ENCODE measurements around the gene SHH.

SHH gene

GRCh38 chr7:155848691-155849669 is 36.7 kb upstream of the SHH start:
- no peak overlapping the region for H3K4me3 ChIP-seq (ENCODE audit: low read length)
- H3K4me1 ChIP-seq (ENCODE audit: control insufficient read depth, insufficient read depth, low read length) = no peaks in the 10 kb centered on the region
- H3K27me3 ChIP-seq (ENCODE audit: control insufficient read depth, insufficient read depth, low read length) = no peaks in the 10 kb centered on the region
- H3K9ac ChIP-seq (ENCODE audit: low read length) = no peak overlapping the region
- H3K36me3 ChIP-seq (ENCODE audit: control insufficient read depth, insufficient read depth, low read length) = no peaks in the 10 kb centered on the region
- H3K27ac ChIP-seq (ENCODE audit: low read depth, low read length) = no peak overlapping the region

- no peaks in the 10 kb centered on the region for H3K4me1 ChIP-seq (ENCODE audit: control insufficient read depth, insufficient read depth, low read length)
- no peak overlapping the region for H3K9ac ChIP-seq (ENCODE audit: low read length)
- no peaks in the 10 kb centered on the region for H3K27me3 ChIP-seq (ENCODE audit: control insufficient read depth, insufficient read depth, low read length)
- H3K27ac ChIP-seq (ENCODE audit: low read depth, low read length) = no peak overlapping the region
- H3K36me3 ChIP-seq (ENCODE audit: control insufficient read depth, insufficient read depth, low read length) = no peaks in the 10 kb centered on the region
- no peak overlapping the region for H3K4me3 ChIP-seq (ENCODE audit: low read length)
These were observed 35.7 kb upstream of the SHH start for GRCh38 chr7:155847821-155848435.

GRCh38 chr7:155846936-155847335 is 34.7 kb upstream of the SHH start:
- peaks cover 3% of the 10 kb centered on the region for H3K27me3 ChIP-seq (ENCODE audit: control insufficient read depth, insufficient read depth, low read length)
- no peak overlapping the region for H3K27ac ChIP-seq (ENCODE audit: low read depth, low read length)
- no peak overlapping the region for H3K9ac ChIP-seq (ENCODE audit: low read length)
- no peaks in the 10 kb centered on the region for H3K4me1 ChIP-seq (ENCODE audit: control insufficient read depth, insufficient read depth, low read length)
- H3K4me3 ChIP-seq (ENCODE audit: low read length) = no peak overlapping the region
- no peaks in the 10 kb centered on the region for H3K36me3 ChIP-seq (ENCODE audit: control insufficient read depth, insufficient read depth, low read length)

DNA sequence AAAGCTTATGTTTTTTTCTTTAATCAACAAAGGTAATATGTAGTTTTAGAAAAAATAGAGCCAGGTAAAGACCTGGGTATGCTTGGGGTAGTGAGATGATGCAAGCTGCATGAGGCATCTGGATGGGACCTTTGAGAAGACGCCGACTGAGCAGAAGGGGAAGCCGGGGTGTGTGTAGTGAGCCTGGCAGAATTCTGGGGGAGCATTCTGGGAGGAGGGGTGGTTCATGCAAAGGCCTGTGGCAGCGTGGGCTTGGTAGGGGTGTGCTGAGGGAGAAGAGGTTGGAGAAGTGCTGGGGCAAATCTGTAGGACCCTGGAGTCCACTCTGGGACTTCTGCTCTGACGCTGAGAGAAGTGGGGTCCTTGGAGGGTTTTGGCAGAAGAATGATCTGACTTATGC is 33.9 kb upstream of the SHH start:
- Histone ChIP-seq H3K4me1 (ENCODE audit: control insufficient read depth, insufficient read depth, low read length) (no peaks in the 10 kb centered on the region), H3K4me3 (ENCODE audit: low read length) (no peak overlapping the region), H3K36me3 (ENCODE audit: control insufficient read depth, insufficient read depth, low read length) (no peaks in the 10 kb centered on the region), H3K27ac (ENCODE audit: low read depth, low read length) (no peak overlapping the region), H3K9ac (ENCODE audit: low read length) (no peak overlapping the region), H3K27me3 (ENCODE audit: control insufficient read depth, insufficient read depth, low read length) (peaks cover 4% of the 10 kb centered on the region)

- Histone ChIP-seq H3K4me3 (ENCODE audit: low read length) (no peak overlapping the region), H3K4me1 (ENCODE audit: control insufficient read depth, insufficient read depth, low read length) (no peaks in the 10 kb centered on the region), H3K36me3 (ENCODE audit: control insufficient read depth, insufficient read depth, low read length) (no peaks in the 10 kb centered on the region), H3K27me3 (ENCODE audit: control insufficient read depth, insufficient read depth, low read length) (peaks cover 4% of the 10 kb centered on the region), H3K27ac (ENCODE audit: low read depth, low read length) (no peak overlapping the region), H3K9ac (ENCODE audit: low read length) (no peak overlapping the region)
These were observed 33.0 kb upstream of the SHH start for GRCh38 chr7:155845226-155845625.

- Histone ChIP-seq H3K4me1 (ENCODE audit: control insufficient read depth, insufficient read depth, low read length) (no peaks in the 10 kb centered on the region), H3K4me3 (ENCODE audit: low read length) (no peak overlapping the region), H3K27ac (ENCODE audit: low read depth, low read length) (no peak overlapping the region), H3K36me3 (ENCODE audit: control insufficient read depth, insufficient read depth, low read length) (no peaks in the 10 kb centered on the region), H3K9ac (ENCODE audit: low read length) (no peak overlapping the region), H3K27me3 (ENCODE audit: control insufficient read depth, insufficient read depth, low read length) (peaks cover 4% of the 10 kb centered on the region)
These were observed 32.3 kb upstream of the SHH start for GRCh38 chr7:155844526-155844925.

DNA sequence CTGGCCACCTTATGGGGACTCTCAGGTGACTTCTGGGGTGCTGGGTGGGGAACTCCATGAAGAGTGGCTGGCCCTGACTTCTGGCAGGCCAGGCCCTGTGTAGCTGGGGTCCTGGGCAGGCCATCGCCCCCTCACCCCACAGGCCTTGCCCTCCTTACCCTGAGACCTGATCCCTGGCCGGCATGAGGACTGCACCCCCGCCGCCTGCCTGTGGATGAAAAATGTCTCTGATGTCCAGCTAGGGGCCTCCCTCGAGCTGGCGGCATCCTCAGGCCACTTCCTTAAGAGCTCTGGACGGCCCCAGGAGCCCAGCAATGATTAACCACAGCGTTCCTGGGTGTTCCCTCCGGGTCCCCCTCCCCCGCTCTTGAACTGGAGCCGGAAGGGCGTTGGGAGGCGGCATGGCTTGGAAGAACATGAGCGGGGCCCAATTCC is 31.8 kb upstream of the SHH start:
- H3K27me3 ChIP-seq (ENCODE audit: control insufficient read depth, insufficient read depth, low read length) = peaks cover 4% of the 10 kb centered on the region
- no peak overlapping the region for H3K9ac ChIP-seq (ENCODE audit: low read length)

GRCh38 chr7:155843426-155844018 is 31.3 kb upstream of the SHH start:
- Histone ChIP-seq H3K9ac (ENCODE audit: low read length) (no peak overlapping the region), H3K27me3 (ENCODE audit: control insufficient read depth, insufficient read depth, low read length) (peaks cover 4% of the 10 kb centered on the region), H3K27ac (ENCODE audit: low read depth, low read length) (no peak overlapping the region), H3K36me3 (ENCODE audit: control insufficient read depth, insufficient read depth, low read length) (no peaks in the 10 kb centered on the region), H3K4me3 (ENCODE audit: low read length) (no peak overlapping the region), H3K4me1 (ENCODE audit: control insufficient read depth, insufficient read depth, low read length) (no peaks in the 10 kb centered on the region)

More for the DNA sequence above, 31.8 kb upstream of the SHH start:
- Histone ChIP-seq H3K4me3 (ENCODE audit: low read length) (no peak overlapping the region), H3K36me3 (ENCODE audit: control insufficient read depth, insufficient read depth, low read length) (no peaks in the 10 kb centered on the region), H3K4me1 (ENCODE audit: control insufficient read depth, insufficient read depth, low read length) (no peaks in the 10 kb centered on the region), H3K27ac (ENCODE audit: low read depth, low read length) (no peak overlapping the region)

DNA sequence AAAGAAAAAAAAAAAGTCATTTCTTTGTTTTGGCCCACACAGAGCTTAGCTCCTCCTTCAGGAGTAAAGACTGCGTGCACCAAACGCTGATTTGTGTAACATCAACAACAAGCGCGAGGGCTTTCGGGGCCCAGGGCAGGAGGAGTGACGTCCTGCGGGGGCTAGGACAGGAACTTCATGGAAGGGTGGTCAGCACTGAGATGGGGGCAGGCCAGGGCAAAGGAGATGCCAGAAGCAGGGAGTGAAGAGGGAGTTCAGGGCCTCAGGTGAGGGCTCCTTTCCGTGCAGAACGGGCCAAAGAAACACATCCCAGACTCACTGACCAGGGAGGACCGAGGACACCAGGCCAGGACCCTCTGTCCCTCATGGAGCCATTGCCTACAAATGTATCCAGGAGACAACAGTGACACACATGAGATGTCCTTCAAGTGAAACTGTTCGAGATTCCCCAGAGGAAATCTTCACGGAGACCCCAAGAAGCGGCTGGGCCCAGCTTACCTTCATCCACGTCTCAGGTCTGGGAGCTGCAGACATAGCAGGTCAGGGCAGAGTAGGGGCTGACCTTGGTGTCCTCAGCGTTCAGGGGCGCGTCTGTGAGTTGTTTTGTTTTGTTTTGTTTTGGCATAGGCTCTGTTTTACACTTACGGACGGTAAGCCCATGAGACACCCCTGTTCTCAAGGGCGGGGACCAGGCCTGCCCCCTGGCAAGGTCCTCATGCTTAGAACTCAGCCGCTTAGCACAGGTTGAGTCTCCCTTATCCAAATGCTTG is 30.4 kb upstream of the SHH start:
- no peak overlapping the region for H3K9ac ChIP-seq (ENCODE audit: low read length)
- H3K4me1 ChIP-seq (ENCODE audit: control insufficient read depth, insufficient read depth, low read length) = no peaks in the 10 kb centered on the region
- H3K27ac ChIP-seq (ENCODE audit: low read depth, low read length) = no peak overlapping the region
- H3K27me3 ChIP-seq (ENCODE audit: control insufficient read depth, insufficient read depth, low read length) = peaks cover 4% of the 10 kb centered on the region
- H3K36me3 ChIP-seq (ENCODE audit: control insufficient read depth, insufficient read depth, low read length) = no peaks in the 10 kb centered on the region
- no peak overlapping the region for H3K4me3 ChIP-seq (ENCODE audit: low read length)

DNA sequence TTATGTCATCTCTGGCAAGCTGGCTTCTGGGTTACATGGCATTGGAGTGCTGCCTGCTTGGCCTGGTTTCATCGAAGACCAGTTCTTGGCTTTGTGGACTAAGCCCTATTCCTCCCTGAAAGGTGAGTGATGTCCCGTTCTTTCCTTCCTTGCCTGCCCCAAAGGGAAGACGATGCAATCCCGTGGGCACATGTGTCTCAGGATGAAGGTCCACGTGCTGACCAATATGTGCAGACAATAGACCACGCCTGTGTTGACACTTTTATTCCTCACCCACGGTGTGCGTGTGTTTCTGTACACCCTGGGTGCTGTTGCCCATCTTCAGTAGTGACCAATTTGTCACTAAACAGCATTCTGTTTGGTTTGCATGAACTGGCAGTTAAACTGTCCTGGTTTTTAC is 28.6 kb upstream of the SHH start:
- Histone ChIP-seq H3K27me3 (ENCODE audit: control insufficient read depth, insufficient read depth, low read length) (peaks cover 4% of the 10 kb centered on the region), H3K4me3 (ENCODE audit: low read length) (no peak overlapping the region), H3K27ac (ENCODE audit: low read depth, low read length) (no peak overlapping the region), H3K9ac (ENCODE audit: low read length) (no peak overlapping the region), H3K36me3 (ENCODE audit: control insufficient read depth, insufficient read depth, low read length) (no peaks in the 10 kb centered on the region), H3K4me1 (ENCODE audit: control insufficient read depth, insufficient read depth, low read length) (no peaks in the 10 kb centered on the region)

GRCh38 chr7:155840262-155840885 is 28.1 kb upstream of the SHH start:
- no peaks in the 10 kb centered on the region for H3K4me1 ChIP-seq (ENCODE audit: control insufficient read depth, insufficient read depth, low read length)
- peaks cover 4% of the 10 kb centered on the region for H3K27me3 ChIP-seq (ENCODE audit: control insufficient read depth, insufficient read depth, low read length)

GRCh38 chr7:155839461-155839860 is 27.2 kb upstream of the SHH start:
- H3K9ac ChIP-seq (ENCODE audit: low read length) = no peak overlapping the region
- H3K27me3 ChIP-seq (ENCODE audit: control insufficient read depth, insufficient read depth, low read length) = peaks cover 4% of the 10 kb centered on the region
- no peak overlapping the region for H3K27ac ChIP-seq (ENCODE audit: low read depth, low read length)
- H3K4me3 ChIP-seq (ENCODE audit: low read length) = no peak overlapping the region
- H3K36me3 ChIP-seq (ENCODE audit: control insufficient read depth, insufficient read depth, low read length) = no peaks in the 10 kb centered on the region
- no peaks in the 10 kb centered on the region for H3K4me1 ChIP-seq (ENCODE audit: control insufficient read depth, insufficient read depth, low read length)

More at GRCh38 chr7:155840262-155840885, 28.1 kb upstream of the SHH start:
- Histone ChIP-seq H3K9ac (ENCODE audit: low read length) (no peak overlapping the region), H3K27ac (ENCODE audit: low read depth, low read length) (no peak overlapping the region), H3K4me3 (ENCODE audit: low read length) (no peak overlapping the region), H3K36me3 (ENCODE audit: control insufficient read depth, insufficient read depth, low read length) (no peaks in the 10 kb centered on the region)
